CD4-positive, CD25-positive, alpha-beta regulatory T cell (primary cell): Measurements from ENCODE around the gene IQSEC1. TPM values are rescaled to one million over a fixed set of nuclear protein-coding genes. Genes with fewer than 3 reads are reported as not detected.

Experiments
- ATAC-seq, 2 donors: fragments of 150-1000 bp; cut with Tn5 transposase; one replicate each; pipeline ENCODE4 v1.10.0; 2021; ENCODE audit warnings: low read depth in 2 of 2, moderate number of reproducible peaks in 2 of 2, moderate library complexity in 1 of 2
- DNase-seq, 3 donors: peaks; one replicate each; pipeline versions ENCODE4 v3.0.0 to v3.0.0-alpha.2; 2012 to 2022; ENCODE audit warnings: mixed read lengths in 1 of 3
- H3K27ac ChIP-seq: one replicate; pipeline ENCODE4 v1.7.0; 2013; ENCODE audit warnings: mild to moderate bottlenecking, low read length; ENCODE audit not compliant: insufficient read depth, poor library complexity, severe bottlenecking
- H3K27me3 ChIP-seq: one replicate; pipeline ENCODE4 v1.7.0; 2013; ENCODE audit warnings: low read length; ENCODE audit not compliant: control insufficient read depth, insufficient read depth
- H3K36me3 ChIP-seq: one replicate; pipeline ENCODE4 v1.7.0; 2013; ENCODE audit warnings: mild to moderate bottlenecking, low read length, moderate library complexity; ENCODE audit not compliant: control insufficient read depth, insufficient read depth
- H3K4me1 ChIP-seq: 2 replicates; pipeline ENCODE4 v1.7.0; 2013; ENCODE audit warnings: mild to moderate bottlenecking, low read length; ENCODE audit not compliant: insufficient read depth, control insufficient read depth, poor library complexity, severe bottlenecking
- H3K4me3 ChIP-seq: one replicate; pipeline ENCODE4 v1.7.0; 2013; ENCODE audit warnings: low read depth, mild to moderate bottlenecking, low read length, moderate library complexity
- H3K9me3 ChIP-seq, 2 experiments: 1 replicate in 1 of 2; 2 replicates in 1 of 2; pipeline ENCODE4 v1.7.0; 2013; ENCODE audit warnings: low read length in 2 of 2, mild to moderate bottlenecking in 1 of 2, moderate library complexity in 1 of 2; ENCODE audit not compliant: control insufficient read depth in 2 of 2
- H3K27ac Mint-ChIP-seq, 3 donors: one replicate each; pipeline ENCODE4 v1.8.0; 2020 to 2022; ENCODE audit warnings: mild to moderate bottlenecking in 3 of 3, mixed read lengths in 3 of 3, moderate library complexity in 2 of 3
- H3K27me3 Mint-ChIP-seq: one replicate; pipeline ENCODE4 v1.8.0; 2022; ENCODE audit warnings: mild to moderate bottlenecking, mixed read lengths
- H3K36me3 Mint-ChIP-seq: one replicate; pipeline ENCODE4 v1.8.0; 2020; ENCODE audit warnings: mixed read lengths
- H3K4me1 Mint-ChIP-seq, 4 donors: one replicate each; pipeline ENCODE4 v1.8.0; 2020 to 2022; ENCODE audit warnings: mixed read lengths in 4 of 4, mild to moderate bottlenecking in 1 of 4
- H3K4me3 Mint-ChIP-seq, 4 donors: one replicate each; pipeline ENCODE4 v1.8.0; 2020 to 2022; ENCODE audit warnings: mild to moderate bottlenecking in 4 of 4, mixed read lengths in 4 of 4, moderate library complexity in 3 of 4
- H3K9me3 Mint-ChIP-seq, 7 donors: one replicate each; pipeline ENCODE4 v1.8.0; 2020 to 2022; ENCODE audit warnings: mixed read lengths in 7 of 7, mild to moderate bottlenecking in 3 of 7, moderate library complexity in 2 of 7
- polyA plus RNA-seq, 4 donors: library from polyadenylated mRNA; unstranded; fragments of 300-500 nt; fragmentation: Illumina TruSeq; gene quantifications; one replicate each; pipeline ENCODE4 v1.2.3, GENCODE V29; 2021
- total RNA-seq: library from RNA; stranded (reverse); gene quantifications from one replicate; pipeline ENCODE4 v1.2.3, GENCODE V29; 2022

The IQSEC1 gene
- total and polyA plus RNA-seq, 5 donors from 2014 or later, result 17.7 to 131 (median 21.1) TPM

- ATAC-seq (no peak), DNase-seq (no peak)
- Histone ChIP-seq H3K27me3 (no peaks in the 10 kb centered on the region), H3K27ac (no peak overlapping the region), H3K36me3 (peaks cover 69% of the 10 kb centered on the region), H3K4me1 (no peaks in the 10 kb centered on the region), H3K4me3 (no peak overlapping the region), H3K9me3 (no peaks in the 10 kb centered on the region)
- Mint-ChIP-seq H3K9me3 (no peaks in the 10 kb centered on the region), H3K36me3 (peaks cover 19% of the 10 kb centered on the region), H3K4me3 (no peak overlapping the region), H3K27ac (peak overlapping the region in 1 of 3 donors; percentile 50), H3K27me3 (no peaks in the 10 kb centered on the region), H3K4me1 (peaks cover 0 to 4% (median 2%) of the 10 kb centered on the region in 4 donors)
These were observed 172.3 kb downstream of the IQSEC1 start for GRCh38 chr3:12900885-12901411.

- H3K4me1 Mint-ChIP-seq, result peaks cover 0 to 4% (median 2%) of the 10 kb centered on the region in 4 donors
- H3K9me3 Mint-ChIP-seq, result no peaks in the 10 kb centered on the region
- H3K27ac Mint-ChIP-seq, result peak overlapping the region in 2 of 3 donors; percentile 56 to 58
- no peaks in the 10 kb centered on the region for H3K9me3 ChIP-seq
- H3K4me3 Mint-ChIP-seq, result no peak overlapping the region
- H3K27ac ChIP-seq, result no peak overlapping the region
- no peak for DNase-seq
- H3K36me3 ChIP-seq, result peaks cover 52% of the 10 kb centered on the region
- no peaks in the 10 kb centered on the region for H3K27me3 Mint-ChIP-seq
- ATAC-seq, result no peak
- H3K27me3 ChIP-seq, result no peaks in the 10 kb centered on the region
- H3K4me3 ChIP-seq, result no peak overlapping the region
- H3K4me1 ChIP-seq, result no peaks in the 10 kb centered on the region
- H3K36me3 Mint-ChIP-seq, result peaks cover 19% of the 10 kb centered on the region
These were observed 174.1 kb downstream of the IQSEC1 start for GRCh38 chr3:12898965-12899755.

GRCh38 chr3:12898290-12898964 is 174.8 kb downstream of the IQSEC1 start:
- H3K27ac Mint-ChIP-seq, result peak overlapping the region in 2 of 3 donors; percentile 26 to 58
- H3K4me1 ChIP-seq, result no peaks in the 10 kb centered on the region
- peaks cover 19% of the 10 kb centered on the region for H3K36me3 Mint-ChIP-seq
- DNase-seq, result no peak
- no peak overlapping the region for H3K27ac ChIP-seq
- H3K9me3 ChIP-seq, result no peaks in the 10 kb centered on the region
- H3K4me1 Mint-ChIP-seq, result peaks cover 0 to 4% (median 4%) of the 10 kb centered on the region in 4 donors
- peaks cover 46% of the 10 kb centered on the region for H3K36me3 ChIP-seq
- no peaks in the 10 kb centered on the region for H3K9me3 Mint-ChIP-seq
- H3K4me3 Mint-ChIP-seq, result no peak overlapping the region
- H3K4me3 ChIP-seq, result no peak overlapping the region
- H3K27me3 ChIP-seq, result no peaks in the 10 kb centered on the region
- ATAC-seq, result no peak
- no peaks in the 10 kb centered on the region for H3K27me3 Mint-ChIP-seq

- Histone ChIP-seq H3K36me3 (peaks cover 41% of the 10 kb centered on the region), H3K9me3 (no peaks in the 10 kb centered on the region), H3K27me3 (no peaks in the 10 kb centered on the region), H3K4me1 (no peaks in the 10 kb centered on the region), H3K4me3 (no peak overlapping the region), H3K27ac (no peak overlapping the region)
- peak overlapping the region in 2 of 3 donors; percentile 26 to 67 for H3K27ac Mint-ChIP-seq
- H3K9me3 Mint-ChIP-seq, result no peaks in the 10 kb centered on the region
- DNase-seq (peak in 1 of 3 donors; percentile 41), ATAC-seq (peak; percentile 48 to 62)
- peaks cover 3 to 4% (median 4%) of the 10 kb centered on the region in 4 donors for H3K4me1 Mint-ChIP-seq
- H3K27me3 Mint-ChIP-seq, result no peaks in the 10 kb centered on the region
- no peak overlapping the region for H3K4me3 Mint-ChIP-seq
- H3K36me3 Mint-ChIP-seq, result peaks cover 19% of the 10 kb centered on the region
These were observed 175.6 kb downstream of the IQSEC1 start for GRCh38 chr3:12897381-12898289.

GRCh38 chr3:12896063-12896985 is 176.9 kb downstream of the IQSEC1 start:
- no peak overlapping the region for H3K4me3 ChIP-seq
- H3K4me3 Mint-ChIP-seq, result peak overlapping the region in 1 of 4 donors; percentile 5
- H3K27me3 Mint-ChIP-seq, result peaks cover 6% of the 10 kb centered on the region
- H3K9me3 Mint-ChIP-seq, result no peaks in the 10 kb centered on the region
- no peaks in the 10 kb centered on the region for H3K27me3 ChIP-seq
- no peak overlapping the region for H3K27ac ChIP-seq
- no peak for DNase-seq
- peaks cover 8 to 10% (median 9%) of the 10 kb centered on the region in 4 donors for H3K4me1 Mint-ChIP-seq
- H3K36me3 Mint-ChIP-seq, result peaks cover 11% of the 10 kb centered on the region
- peak overlapping the region; percentile 40 to 90 (median 88) for H3K27ac Mint-ChIP-seq
- no peaks in the 10 kb centered on the region for H3K9me3 ChIP-seq
- H3K36me3 ChIP-seq, result peaks cover 28% of the 10 kb centered on the region
- H3K4me1 ChIP-seq, result peaks cover 9% of the 10 kb centered on the region
- ATAC-seq, result no peak

GRCh38 chr3:12895391-12896062 is 177.7 kb downstream of the IQSEC1 start:
- H3K27ac Mint-ChIP-seq, result peak overlapping the region; percentile 40 to 88 (median 66)
- Histone ChIP-seq H3K27ac (no peak overlapping the region), H3K27me3 (no peaks in the 10 kb centered on the region), H3K4me3 (no peak overlapping the region), H3K36me3 (peaks cover 22% of the 10 kb centered on the region), H3K9me3 (no peaks in the 10 kb centered on the region), H3K4me1 (peaks cover 9% of the 10 kb centered on the region)
- H3K9me3 Mint-ChIP-seq, result no peaks in the 10 kb centered on the region
- peaks cover 7% of the 10 kb centered on the region for H3K36me3 Mint-ChIP-seq
- H3K4me1 Mint-ChIP-seq, result peaks cover 9 to 11% (median 10%) of the 10 kb centered on the region in 4 donors
- H3K4me3 Mint-ChIP-seq, result no peak overlapping the region
- no peak for ATAC-seq
- H3K27me3 Mint-ChIP-seq, result peaks cover 9% of the 10 kb centered on the region
- no peak for DNase-seq
